ENCODE measurements around the gene KCNMA1.

DNA sequence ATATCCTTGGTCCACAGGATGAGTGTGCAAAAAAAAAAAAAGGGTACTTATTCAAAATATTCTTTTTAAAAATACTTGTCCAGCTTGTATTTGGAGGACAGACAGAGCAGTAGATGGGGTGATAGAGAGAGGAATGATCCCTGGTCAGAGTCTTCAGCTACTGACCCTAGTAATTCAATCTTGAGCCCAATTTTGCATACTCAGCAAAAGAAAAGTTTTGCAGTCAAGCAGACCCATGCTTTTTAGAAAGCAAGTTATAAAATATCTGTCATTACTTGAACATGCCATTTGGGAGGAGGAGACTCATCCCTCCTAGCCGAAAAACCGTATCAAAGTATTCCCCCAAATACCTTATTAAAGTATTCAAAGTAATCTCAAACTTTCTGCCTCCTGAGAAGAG lies 585.0 kb downstream of the KCNMA1 start:
- TF ChIP-seq, protein P1, sequence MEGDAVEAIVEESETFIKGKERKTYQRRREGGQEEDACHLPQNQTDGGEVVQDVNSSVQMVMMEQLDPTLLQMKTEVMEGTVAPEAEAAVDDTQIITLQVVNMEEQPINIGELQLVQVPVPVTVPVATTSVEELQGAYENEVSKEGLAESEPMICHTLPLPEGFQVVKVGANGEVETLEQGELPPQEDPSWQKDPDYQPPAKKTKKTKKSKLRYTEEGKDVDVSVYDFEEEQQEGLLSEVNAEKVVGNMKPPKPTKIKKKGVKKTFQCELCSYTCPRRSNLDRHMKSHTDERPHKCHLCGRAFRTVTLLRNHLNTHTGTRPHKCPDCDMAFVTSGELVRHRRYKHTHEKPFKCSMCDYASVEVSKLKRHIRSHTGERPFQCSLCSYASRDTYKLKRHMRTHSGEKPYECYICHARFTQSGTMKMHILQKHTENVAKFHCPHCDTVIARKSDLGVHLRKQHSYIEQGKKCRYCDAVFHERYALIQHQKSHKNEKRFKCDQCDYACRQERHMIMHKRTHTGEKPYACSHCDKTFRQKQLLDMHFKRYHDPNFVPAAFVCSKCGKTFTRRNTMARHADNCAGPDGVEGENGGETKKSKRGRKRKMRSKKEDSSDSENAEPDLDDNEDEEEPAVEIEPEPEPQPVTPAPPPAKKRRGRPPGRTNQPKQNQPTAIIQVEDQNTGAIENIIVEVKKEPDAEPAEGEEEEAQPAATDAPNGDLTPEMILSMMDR (IDR thresholded peaks at IDR 0.05): no peak
- TF ChIP-seq POLR2AphosphoS5 (IDR thresholded peaks at IDR 0.05): no peak
